DMS114 treated with DMSO at 0.1 percent for 48 hours (cell line): Measurements from ENCODE around the gene OR13C5.
"Not testable (repeated sequence)": the region's sequence is repeated elsewhere in the genome, so short reads cannot be mapped to it uniquely, and the experiment has no call there.

Source experiments
- DNase-seq: peaks from one replicate; lab custom pipeline; 2025; ENCODE audit not compliant: unreplicated experiment; lab: John Stamatoyannopoulos, UW

Gene OR13C5, protein sequence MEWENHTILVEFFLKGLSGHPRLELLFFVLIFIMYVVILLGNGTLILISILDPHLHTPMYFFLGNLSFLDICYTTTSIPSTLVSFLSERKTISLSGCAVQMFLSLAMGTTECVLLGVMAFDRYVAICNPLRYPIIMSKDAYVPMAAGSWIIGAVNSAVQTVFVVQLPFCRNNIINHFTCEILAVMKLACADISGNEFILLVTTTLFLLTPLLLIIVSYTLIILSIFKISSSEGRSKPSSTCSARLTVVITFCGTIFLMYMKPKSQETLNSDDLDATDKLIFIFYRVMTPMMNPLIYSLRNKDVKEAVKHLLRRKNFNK

DNA sequence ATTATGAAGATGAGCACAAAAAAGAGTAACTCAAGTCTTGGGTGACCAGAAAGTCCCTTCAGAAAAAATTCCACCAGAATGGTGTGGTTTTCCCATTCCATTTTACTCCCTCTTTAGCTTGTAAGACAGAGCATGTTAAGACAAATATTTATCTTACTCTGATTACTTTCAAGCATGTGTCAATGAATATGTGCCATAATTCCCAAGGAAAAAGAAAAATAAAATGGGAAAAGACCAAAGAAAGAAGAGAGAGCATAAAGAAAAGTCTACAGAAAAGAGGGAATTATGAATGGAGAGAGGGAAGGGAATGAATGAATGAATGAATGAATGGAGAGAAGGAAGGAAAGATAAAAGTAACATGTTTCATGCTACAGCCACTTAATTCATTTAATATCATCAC lies at the start of gene OR13C5:
TSS of gene OR13C5 (minus strand) at position 101 of the 400 bp plus-strand sequence. CDS start at position 101, 0 bp downstream.
- not testable (repeated sequence) for DNase-seq

DNA sequence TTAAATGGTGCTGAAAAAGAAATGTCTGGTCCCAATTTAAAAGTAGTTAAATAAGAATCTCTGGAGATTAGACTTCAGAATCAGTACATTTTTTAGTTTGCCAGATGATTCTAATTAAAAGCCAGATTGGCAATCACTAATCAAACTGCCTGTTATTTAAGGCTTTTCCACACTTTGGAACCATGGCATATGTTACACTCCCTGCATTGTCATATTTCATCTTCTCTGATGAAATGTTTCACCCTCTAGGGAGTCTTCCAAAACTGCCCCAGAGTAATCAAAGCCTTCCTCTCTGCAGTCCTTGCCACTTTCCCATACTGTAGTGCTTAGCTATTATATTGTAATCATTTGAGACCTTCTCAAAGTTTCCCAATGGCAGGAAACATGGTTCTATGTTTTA lies 36.2 kb upstream of the OR13C5 start:
- no peak for DNase-seq

DNA sequence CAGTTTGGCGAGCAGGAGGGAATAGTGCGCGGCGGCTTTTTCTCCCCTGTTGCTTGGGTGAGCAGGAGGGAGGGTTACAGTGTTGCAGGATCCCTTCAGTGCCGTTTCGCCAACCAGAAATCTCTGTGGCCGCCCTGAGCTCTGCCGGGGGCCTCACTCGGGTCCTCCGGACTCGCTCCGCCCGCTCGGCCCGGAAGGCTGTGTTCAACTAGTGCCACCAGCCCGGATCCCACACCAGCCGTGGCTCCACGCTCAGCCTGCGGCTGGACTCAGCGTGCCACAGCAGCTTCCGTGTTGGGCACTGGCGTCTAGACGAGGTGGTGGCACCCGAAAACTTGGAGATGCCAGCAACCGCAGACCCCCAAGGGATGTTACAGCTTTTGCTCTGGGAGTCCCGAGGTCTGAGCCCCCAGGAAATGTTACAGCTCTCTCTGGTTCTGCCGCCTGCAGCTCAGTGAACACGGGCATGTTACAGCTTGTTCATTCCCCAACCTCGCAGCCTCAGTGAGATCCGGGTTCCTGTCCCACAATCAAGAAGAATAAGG lies 34.8 kb upstream of the OR13C5 start:
- no peak for DNase-seq

DNA sequence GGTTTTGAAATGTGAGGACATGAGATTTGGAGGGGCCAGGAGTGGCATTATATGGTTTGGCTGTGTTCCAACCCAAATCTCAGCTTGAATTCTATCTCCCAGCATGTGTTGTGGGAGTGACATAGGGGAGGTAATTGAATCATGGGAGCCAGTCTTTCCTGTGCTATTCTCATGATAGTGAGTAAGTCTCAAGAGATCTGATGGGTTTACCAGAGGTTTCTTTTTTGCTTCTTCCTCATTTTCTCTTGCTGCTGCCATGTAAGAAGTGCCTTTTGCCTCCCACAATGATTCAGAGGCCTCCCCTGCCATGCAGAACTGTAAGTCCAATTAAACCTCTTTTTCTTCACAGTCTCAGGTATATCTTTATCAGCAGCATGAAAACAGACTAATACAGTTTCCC lies 26.8 kb upstream of the OR13C5 start:
- DNase-seq, result not testable (repeated sequence)

DNA sequence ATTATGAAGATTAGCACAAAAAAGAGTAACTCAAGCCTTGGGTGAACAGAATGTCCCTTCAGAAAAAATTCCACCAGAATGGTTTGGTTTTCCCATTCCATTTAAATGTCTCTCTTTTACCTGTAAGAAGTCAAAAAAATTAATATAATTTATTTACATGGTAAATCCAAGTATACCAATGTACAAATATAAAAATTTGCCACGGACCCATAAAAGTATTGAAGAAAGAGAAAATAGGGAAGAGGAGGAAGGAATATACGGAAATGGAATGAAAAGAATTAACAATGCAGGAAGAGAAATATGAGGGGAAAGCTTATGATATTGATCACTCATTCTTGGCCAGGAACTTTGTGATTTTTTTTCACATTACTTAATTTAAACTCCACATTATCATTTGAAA lies 18.9 kb upstream of the OR13C5 start, which contains the start of gene OR13C9:
TSS of gene OR13C9 (minus strand) at position 101 of the 400 bp plus-strand sequence. CDS start at position 101, 0 bp downstream.
- DNase-seq, result no peak

DNA sequence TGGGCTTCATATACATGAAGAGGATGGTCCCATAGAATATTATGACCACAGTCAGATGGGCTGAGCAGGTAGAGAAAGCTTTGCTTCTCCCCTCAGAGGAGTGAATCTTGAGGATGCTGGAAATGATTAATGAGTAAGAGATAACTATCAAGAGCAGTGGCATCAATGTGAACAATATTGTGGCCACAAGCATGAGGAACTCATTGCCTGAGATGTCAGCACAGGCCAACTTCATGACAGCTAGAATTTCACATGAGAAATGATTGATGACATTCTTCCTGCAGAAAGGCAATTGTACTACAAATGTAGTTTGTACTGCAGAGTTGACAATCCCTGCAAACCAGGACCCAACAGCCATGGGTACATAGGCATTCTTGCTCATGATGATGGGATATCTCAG lies 18.2 kb upstream of the OR13C5 start:
- DNase-seq, result no peak

DNA sequence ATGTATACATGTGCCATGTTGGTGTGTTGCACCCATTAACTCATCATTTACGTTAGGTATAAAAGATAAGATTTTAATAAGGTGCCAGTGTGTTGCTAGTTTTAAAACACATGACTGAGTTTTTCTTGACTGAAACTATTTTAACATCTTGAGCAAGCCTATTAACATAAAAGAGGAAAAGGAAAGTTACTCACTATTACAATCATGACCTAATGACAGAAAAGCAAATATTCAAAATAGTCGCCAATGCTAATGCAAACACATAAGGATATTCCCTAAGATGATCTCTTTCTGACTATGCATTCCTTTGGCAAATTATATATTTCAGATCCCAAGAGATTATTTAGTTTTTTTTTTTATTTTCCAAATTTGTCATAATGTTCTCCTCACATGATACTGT lies 12.0 kb upstream of the OR13C5 start:
- DNase-seq, result no peak

DNA sequence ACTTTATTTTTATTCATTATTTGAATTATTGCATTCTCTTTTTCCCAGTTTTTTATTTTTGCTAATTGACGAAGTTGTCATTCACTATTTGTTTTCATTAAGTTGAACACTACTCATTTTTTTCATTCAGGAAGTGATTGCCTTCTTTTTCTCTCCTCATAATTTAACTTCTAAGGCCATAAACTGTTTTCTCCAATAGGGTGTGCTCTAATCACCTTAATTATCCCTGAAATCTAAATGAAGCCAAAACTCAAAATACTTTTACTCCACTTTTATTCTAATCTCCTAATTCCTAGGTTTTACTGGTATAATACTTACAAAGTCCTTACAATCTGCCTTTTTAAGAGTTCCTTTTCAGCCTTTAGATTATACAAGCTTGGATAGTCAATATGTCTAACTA lies 9.1 kb upstream of the OR13C5 start:
- no peak for DNase-seq

DNA sequence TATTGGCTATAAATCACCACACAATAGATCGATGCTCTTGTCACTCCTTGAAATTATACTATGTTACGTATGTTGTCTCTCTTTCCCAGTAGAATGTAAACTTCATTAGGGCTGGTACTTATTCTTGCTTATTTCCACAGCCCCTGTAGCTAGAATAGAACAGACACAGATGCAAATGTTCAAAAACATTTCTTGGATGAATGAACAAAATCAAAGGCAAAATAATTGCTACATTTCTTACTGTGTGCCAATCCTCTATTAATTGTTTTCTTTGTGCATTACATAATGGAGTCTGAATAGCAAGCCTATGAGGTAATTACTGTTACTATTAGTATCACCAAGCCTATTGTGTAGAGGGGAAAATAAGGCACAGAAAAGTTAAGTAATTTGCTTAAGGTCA lies 6.9 kb upstream of the OR13C5 start:
- DNase-seq, result no peak

DNA sequence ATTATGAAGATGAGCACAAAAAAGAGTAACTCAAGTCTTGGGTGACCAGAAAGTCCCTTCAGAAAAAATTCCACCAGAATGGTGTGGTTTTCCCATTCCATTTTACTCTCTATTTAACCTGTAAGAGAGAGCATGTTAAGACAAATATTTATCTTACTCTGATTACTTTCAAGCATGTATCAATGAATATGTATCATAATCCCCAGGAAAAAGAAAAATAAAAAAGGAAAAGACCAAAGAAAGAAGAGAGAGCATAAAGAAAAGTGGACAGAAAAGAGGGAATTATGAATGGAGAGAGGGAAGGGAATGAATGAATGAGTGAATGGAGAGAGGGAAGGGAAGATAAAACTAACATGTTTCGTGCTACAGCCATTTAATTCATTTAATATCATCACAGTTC lies 6.3 kb upstream of the OR13C5 start, which contains the start of gene OR13C2:
TSS of gene OR13C2 (minus strand) at position 101 of the 400 bp plus-strand sequence. CDS start at position 101, 0 bp downstream.
- DNase-seq, result not testable (repeated sequence)

DNA sequence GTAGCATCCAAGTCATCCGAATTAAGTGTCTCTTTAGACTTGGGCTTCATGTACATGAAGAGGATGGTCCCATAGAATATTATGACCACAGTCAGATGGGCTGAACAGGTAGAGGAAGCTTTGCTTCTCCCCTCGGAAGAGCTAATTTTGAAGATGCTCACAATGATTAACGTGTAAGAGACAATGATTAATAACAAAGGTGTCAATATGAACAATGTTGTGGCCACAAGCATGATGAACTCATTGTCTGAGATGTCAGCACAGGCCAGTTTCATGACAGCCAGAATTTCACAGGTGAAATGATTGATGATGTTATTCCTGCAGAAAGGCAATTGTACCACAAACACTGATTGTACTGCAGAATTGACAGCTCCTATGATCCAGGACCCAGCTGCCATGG lies 5.6 kb upstream of the OR13C5 start:
- DNase-seq, result no peak

DNA sequence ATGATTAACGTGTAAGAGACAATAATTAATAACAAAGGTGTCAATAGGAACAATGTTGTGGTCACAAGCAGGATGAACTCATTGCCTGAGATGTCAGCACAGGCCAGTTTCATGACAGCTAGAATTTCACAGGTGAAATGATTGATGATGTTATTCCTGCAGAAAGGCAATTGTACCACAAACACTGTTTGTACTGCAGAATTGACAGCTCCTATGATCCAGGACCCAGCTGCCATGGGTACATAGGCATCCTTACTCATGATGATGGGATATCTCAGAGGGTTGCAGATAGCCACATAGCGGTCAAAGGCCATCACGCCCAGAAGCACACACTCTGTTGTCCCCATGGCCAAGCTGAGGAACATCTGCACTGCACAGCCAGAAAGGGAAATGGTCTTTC lies 464 bp downstream of the OR13C5 start:
- DNase-seq, result not testable (repeated sequence)

DNA sequence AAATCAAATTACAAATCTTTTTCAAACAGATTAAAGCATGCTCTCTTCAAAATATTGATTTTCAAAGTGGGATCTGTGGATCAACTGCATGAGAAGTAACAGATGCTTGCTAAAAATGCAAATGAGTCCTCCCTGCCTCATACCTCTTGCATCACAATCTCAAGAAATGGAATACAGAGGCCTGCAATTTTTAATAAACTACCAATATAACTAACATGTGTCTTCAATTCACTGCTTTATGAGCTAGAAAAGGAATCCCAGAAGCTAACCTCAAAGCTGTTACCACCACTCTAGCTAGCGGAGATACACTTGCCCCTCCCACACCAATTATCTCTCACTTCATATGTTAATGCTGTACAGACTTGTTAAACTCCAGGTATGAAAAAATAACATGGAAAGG lies 9.6 kb downstream of the OR13C5 start:
- no peak for DNase-seq

DNA sequence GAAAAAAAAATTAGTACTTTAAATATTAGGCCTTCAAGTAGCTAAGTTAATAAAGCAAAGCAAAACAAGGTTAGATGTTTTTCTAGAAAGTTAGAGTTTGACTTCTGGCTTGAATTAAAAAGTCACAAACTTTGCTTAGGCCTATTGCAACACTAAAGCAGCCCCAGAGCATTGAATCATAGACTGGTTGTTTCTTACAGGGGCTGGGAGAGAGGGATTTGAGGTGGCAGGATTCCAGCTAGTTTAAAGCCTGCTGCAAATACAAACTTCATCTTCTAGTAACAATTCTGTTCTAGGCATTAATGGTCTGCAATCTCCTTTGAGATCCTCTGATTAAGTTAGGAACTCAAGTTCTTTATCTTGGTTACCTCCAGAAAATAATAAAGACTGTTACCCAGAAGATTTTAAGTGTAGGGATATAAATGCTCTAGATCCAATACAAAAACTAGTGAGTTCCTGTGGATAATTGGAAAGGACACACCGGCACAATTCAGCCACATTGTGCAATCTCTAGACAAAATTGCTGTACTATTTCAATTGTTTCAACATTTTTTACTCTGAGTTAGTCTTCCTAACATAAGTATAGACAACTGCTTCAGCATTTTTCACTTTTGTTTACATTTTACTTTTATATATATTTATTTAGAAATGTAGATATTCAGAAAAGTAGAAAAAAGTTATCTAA lies 12.6 kb downstream of the OR13C5 start:
- DNase-seq, result no peak

DNA sequence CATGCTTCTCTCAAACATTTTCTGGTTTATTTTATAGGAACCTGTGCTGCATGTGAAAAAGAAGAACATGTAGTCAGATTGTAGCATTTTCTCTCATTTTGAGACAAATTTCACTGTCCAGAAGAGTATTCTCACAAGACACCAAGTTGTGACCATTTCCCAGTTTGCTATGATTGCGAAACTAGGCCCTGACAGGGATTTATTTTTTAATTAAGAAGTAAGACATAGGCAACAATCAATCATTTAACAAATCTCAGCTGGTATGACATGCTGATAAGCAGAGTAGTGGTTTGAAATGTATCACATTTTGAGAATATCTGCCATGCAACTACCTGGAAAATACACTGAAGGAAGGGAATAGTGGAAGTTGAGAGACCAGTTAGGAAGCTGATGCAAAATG lies 18.7 kb downstream of the OR13C5 start:
- no peak for DNase-seq

DNA sequence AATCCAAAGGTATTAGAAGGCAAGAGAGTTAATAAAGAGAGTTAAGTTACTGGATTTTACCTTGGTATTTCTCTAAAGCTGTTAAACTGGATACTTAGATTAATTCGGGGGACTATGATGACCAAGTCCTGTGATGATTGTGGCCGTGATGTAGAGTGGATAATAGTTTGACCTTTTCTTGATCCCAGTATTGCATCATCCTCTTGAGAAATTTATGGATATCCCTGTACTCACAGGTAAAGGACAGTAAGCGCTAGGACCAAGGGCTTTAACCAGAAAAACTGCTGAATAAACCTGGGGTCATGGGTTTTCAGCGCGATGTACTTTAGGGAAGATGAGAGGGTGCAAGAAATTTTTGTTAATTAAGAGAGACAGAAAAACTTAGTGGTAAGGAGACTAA lies 21.9 kb downstream of the OR13C5 start:
- no peak for DNase-seq

DNA sequence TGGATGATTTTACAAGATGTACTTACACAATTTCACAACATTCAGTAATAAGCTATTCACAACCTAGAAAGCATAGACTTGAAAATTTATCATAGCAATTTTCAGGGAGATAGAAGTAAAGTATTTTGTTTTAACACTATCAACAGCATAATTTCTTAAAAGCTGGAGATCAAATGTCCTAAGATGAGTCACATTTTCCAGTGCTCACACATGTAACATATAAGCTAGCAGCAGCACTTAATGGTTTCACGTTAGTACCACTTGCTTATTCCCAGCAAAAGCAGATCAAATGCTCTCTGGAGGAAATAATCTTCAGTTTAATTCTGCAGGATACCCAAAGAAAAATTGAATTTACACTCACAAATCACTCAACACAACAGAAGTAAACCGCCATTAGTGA lies 23.8 kb downstream of the OR13C5 start:
- DNase-seq, result no peak

DNA sequence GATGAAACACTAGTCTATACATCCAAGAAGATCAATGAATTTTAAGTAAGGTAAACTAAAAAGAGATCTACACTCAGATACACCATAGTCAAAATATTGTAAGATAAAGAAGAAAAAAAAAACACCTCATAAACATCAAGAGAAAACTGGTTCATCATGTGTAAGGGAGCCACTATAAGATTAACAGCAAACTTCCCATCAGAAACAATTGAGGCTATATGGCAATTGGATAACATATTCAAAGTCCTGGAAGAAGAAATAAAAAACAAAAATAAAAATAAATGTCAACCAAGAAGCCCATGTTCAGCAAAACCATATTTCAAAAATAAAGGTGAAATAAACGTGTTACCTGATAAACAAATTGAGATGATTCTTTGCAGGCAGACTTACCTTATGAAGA lies 26.6 kb downstream of the OR13C5 start:
- no peak for DNase-seq

DNA sequence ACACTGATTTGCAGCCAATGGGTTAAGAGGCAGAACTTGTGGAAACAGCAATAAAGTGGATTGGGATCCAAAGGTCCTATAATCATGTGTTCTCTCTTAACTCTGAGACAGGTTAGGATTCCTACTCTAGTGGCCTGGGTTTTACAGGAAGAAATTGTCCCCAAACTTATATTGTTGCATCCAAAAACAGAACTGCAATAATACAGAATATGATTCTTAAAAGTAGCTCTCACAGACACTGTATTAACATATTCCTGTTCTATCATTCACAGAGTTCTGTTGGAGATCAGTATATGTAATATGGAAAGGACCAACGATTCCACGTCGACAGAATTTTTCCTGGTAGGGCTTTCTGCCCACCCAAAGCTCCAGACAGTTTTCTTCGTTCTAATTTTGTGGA lies 30.3 kb downstream of the OR13C5 start, which contains the start of gene OR13C8:
TSS of gene OR13C8 (plus strand) at position 301 of the 400 bp plus-strand sequence. CDS start at position 301, 0 bp downstream.
- DNase-seq, result no peak

DNA sequence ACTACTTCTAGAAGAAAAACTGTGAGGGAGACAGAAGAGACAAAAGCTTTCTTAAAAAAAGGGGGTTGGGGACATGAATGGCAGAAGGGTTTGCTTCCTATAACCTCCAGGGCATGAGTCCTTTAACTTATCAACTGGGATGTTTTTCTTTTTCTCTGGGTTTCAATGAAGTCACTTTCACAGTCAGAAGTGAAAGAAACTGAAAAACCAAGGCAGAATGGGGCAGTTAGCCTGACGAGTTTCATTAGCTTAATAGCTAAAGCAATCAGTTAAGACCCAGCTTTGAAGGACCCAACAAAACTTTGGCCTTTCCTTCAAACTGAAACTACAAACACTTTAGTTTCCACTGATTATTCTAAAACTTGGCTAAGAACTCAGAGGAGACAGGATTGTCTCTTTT lies 34.9 kb downstream of the OR13C5 start:
- no peak for DNase-seq

DNA sequence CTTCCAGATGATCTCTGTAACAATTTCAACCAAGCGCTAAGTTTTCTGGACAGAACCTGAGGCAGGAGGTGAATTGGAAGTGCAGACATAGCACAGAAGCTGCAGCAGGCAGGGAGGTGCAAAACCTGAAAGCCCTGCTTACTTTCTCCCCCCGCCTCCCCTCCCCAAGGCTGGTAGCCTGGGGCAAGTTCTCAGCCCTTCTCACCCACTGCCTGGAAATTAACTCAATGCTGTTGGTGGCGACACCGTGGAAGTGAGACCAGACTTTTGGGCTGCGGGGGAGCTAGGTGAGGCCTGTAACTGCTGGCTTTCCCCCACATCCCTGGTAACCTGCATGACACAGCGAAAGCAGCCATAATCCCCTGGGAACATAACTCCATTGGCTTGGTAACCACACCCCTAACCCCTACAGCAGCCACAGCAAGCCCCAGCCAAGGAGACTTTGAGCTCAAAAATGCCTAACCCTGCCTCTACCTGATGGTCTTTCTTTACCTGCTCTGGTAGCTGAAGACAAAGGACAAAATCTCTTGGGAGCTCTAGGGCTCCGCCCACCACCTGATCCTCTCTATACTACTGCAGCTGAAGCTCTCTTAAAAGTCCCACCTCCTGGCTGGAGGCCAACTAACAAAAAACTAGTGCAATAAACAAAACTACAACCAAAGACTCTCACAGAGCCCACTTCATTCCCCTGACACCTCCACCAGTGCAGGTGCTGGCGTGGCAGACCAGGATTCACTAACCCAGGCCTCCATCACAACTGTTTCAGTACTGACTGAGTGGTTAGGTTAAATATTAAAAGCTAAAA lies 42.2 kb downstream of the OR13C5 start:
- no peak for DNase-seq
